Measurements from ENCODE around the gene AFDN.

The AFDN gene

DNA sequence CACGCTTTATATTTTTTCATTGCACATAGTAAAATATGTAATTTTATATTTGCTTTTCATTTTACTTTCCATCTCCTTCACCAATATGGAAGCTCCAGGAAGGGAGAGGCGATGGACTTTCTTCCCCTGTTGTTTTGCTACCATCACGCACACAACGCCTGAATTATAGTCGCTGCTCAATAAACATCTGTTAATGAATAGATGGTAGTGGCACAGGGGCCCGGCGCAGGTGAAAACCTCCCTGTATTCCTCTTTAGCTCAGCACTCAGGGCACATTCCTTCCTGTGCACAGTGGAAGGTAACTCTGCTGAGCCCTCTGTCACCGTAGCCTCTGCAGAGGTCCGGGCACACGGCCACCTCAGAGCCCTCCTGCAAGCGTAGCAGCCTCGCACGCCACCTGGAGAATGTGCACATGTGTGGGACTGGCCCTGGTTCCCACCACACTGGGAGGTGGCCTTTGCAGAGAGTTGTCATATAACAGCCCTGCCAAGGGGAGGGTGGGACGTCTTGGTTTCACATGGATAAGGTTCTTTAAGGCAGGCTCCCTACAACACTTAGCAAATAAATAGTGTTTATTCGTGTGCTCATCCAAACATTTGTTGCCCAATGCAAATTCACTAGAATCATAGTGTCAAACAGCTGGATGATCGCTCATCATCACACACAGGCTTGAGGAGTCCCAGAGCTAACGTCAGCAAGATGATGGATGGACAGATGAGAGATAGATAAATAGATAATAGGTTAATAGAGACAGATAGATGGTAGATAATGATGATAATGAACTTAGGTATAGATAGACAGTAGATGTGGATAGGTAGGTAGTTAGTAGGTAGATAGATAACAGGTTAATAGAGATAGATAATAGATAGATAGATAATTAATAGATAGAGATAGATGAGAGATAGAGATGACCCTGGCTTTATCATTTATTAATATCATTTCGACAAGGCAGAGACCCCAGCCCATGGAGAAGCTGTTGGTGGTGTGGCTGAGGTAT lies 32.3 kb upstream of the AFDN start:
- Histone ChIP-seq H3K79me2 (ENCODE audit: low read length) (no peaks in the 10 kb centered on the region), H3K27ac (ENCODE audit: low read length) (no peak overlapping the region), H4K20me1 (ENCODE audit: insufficient read depth, low read length) (no peaks in the 10 kb centered on the region), H2AFZ (ENCODE audit: low read length) (no peak overlapping the region), H3F3A (ENCODE audit: insufficient read depth, low read length) (no peaks in the 10 kb centered on the region), H3K4me3 (ENCODE audit: low read length) (no peak overlapping the region), H3K36me3 (replicated peaks; ENCODE audit: insufficient read depth, low read length) (no peaks in the 10 kb centered on the region), H3K9me2 (replicated peaks; ENCODE audit: insufficient read depth, low read length) (no peaks in the 10 kb centered on the region), H3K9me3 (replicated peaks; ENCODE audit: insufficient read depth, low read length) (no peaks in the 10 kb centered on the region), H3K27me3 (replicated peaks; ENCODE audit: insufficient read depth, low read length) (peaks cover 13% of the 10 kb centered on the region), H3K9ac (ENCODE audit: low read length) (no peak overlapping the region), H3K4me1 (ENCODE audit: low read length) (no peaks in the 10 kb centered on the region), H3K4me2 (ENCODE audit: low read depth, low read length) (no peak overlapping the region)
- DNase-seq, result no peak
- TF ChIP-seq EZH2 (optimal IDR thresholded peaks at IDR 0.05; ENCODE audit: low read depth, low read length) (no peak), EZH2phosphoT487 (IDR thresholded peaks at IDR 0.05; ENCODE audit: low read length) (no peak)
- TF ChIP-seq, protein P1, sequence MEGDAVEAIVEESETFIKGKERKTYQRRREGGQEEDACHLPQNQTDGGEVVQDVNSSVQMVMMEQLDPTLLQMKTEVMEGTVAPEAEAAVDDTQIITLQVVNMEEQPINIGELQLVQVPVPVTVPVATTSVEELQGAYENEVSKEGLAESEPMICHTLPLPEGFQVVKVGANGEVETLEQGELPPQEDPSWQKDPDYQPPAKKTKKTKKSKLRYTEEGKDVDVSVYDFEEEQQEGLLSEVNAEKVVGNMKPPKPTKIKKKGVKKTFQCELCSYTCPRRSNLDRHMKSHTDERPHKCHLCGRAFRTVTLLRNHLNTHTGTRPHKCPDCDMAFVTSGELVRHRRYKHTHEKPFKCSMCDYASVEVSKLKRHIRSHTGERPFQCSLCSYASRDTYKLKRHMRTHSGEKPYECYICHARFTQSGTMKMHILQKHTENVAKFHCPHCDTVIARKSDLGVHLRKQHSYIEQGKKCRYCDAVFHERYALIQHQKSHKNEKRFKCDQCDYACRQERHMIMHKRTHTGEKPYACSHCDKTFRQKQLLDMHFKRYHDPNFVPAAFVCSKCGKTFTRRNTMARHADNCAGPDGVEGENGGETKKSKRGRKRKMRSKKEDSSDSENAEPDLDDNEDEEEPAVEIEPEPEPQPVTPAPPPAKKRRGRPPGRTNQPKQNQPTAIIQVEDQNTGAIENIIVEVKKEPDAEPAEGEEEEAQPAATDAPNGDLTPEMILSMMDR (IDR thresholded peaks at IDR 0.05; ENCODE audit: low read length), result no peak

DNA sequence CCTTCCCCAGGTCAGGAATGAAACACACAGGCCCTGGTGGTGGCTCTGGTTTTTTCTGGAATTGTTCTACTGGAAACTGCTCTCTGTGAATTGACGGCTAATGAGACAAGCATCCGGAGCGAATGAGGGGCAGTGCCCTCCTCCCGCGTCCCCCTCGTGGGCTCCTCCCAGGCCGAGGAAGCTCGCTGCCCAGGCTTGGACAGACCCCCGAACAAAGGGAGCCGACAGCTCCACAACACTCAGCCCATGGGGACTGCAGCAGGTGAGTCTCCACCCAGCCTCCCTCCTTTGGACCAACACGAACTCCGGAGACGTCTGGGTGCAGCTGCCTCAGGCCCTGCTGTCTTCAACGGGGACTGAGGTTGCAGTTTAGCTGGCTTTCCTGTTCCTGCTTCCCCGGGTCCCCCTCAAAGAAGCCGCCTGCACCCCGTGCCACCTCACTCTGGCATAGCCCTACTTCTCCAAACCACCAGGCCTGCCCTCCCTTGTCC lies 31.3 kb upstream of the AFDN start:
- no peak for DNase-seq
- H3K27ac ChIP-seq (ENCODE audit: low read length), result no peak overlapping the region
- H3K9me3 ChIP-seq (replicated peaks; ENCODE audit: insufficient read depth, low read length), result no peaks in the 10 kb centered on the region
- H2AFZ ChIP-seq (ENCODE audit: low read length), result no peak overlapping the region
- H4K20me1 ChIP-seq (ENCODE audit: insufficient read depth, low read length), result no peaks in the 10 kb centered on the region
- H3K4me3 ChIP-seq (ENCODE audit: low read length), result no peak overlapping the region
- H3K79me2 ChIP-seq (ENCODE audit: low read length), result no peaks in the 10 kb centered on the region
- TF ChIP-seq EZH2 (optimal IDR thresholded peaks at IDR 0.05; ENCODE audit: low read depth, low read length) (no peak), EZH2phosphoT487 (IDR thresholded peaks at IDR 0.05; ENCODE audit: low read length) (no peak)
- TF ChIP-seq, protein P1 (IDR thresholded peaks at IDR 0.05; ENCODE audit: low read length), result no peak
- H3K9me2 ChIP-seq (replicated peaks; ENCODE audit: insufficient read depth, low read length), result no peaks in the 10 kb centered on the region
- H3K27me3 ChIP-seq (replicated peaks; ENCODE audit: insufficient read depth, low read length), result peaks cover 13% of the 10 kb centered on the region
- no peaks in the 10 kb centered on the region for H3F3A ChIP-seq (ENCODE audit: insufficient read depth, low read length)
- H3K4me1 ChIP-seq (ENCODE audit: low read length), result no peaks in the 10 kb centered on the region
- no peak overlapping the region for H3K9ac ChIP-seq (ENCODE audit: low read length)
- H3K4me2 ChIP-seq (ENCODE audit: low read depth, low read length), result no peak overlapping the region
- no peaks in the 10 kb centered on the region for H3K36me3 ChIP-seq (replicated peaks; ENCODE audit: insufficient read depth, low read length)

DNA sequence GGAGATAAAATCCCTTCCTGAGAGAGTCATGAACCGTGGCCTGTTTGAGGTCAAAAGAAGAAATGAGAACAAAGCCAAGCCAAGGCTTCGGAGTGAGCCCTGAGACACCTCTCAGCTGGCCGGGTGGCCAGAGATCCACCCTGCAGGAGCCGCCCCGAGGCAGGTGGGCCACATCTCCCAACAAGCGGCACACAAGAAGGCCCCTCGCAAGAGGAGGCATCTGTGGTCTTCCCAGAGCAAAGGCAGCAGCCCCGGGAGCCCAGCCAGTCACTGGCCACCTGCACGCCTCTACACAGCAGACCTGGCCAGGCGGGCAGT lies 30.9 kb upstream of the AFDN start:
- Histone ChIP-seq H3K9me3 (replicated peaks; ENCODE audit: insufficient read depth, low read length) (no peaks in the 10 kb centered on the region), H3K79me2 (ENCODE audit: low read length) (no peaks in the 10 kb centered on the region), H4K20me1 (ENCODE audit: insufficient read depth, low read length) (no peaks in the 10 kb centered on the region), H3F3A (ENCODE audit: insufficient read depth, low read length) (no peaks in the 10 kb centered on the region), H3K27ac (ENCODE audit: low read length) (no peak overlapping the region), H3K4me2 (ENCODE audit: low read depth, low read length) (no peak overlapping the region), H3K9ac (ENCODE audit: low read length) (no peak overlapping the region), H3K9me2 (replicated peaks; ENCODE audit: insufficient read depth, low read length) (no peaks in the 10 kb centered on the region), H2AFZ (ENCODE audit: low read length) (no peak overlapping the region), H3K36me3 (replicated peaks; ENCODE audit: insufficient read depth, low read length) (no peaks in the 10 kb centered on the region), H3K27me3 (replicated peaks; ENCODE audit: insufficient read depth, low read length) (peaks cover 13% of the 10 kb centered on the region), H3K4me3 (ENCODE audit: low read length) (no peak overlapping the region), H3K4me1 (ENCODE audit: low read length) (no peaks in the 10 kb centered on the region)
- TF ChIP-seq EZH2 (optimal IDR thresholded peaks at IDR 0.05; ENCODE audit: low read depth, low read length) (no peak), EZH2phosphoT487 (IDR thresholded peaks at IDR 0.05; ENCODE audit: low read length) (no peak)
- TF ChIP-seq, protein P1 (IDR thresholded peaks at IDR 0.05; ENCODE audit: low read length), result no peak
- no peak for DNase-seq

All from MM.1S (cell line).